Measurements from ENCODE around the gene MAD1L1.

Gene MAD1L1

DNA sequence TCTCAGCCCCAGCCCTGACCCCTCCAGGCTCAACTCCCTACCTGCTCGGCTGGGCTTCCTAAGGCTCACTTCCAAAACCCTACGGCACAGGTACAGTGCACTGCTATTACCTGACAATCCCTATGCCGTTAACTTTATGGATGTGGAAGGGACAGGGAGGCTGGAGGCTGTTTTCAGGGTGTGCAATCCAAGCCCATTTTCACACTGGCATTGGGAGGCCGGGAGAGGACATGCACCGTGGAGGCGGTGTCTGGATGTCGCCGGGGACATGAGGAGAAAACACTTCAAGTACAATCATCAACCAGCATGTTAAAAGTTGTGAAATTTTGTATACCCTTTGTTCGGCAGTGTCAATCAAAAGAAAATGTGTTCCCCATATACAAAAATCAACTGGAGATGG is 80.1 kb downstream of the MAD1L1 start:
- no peak for DNase-seq

DNA sequence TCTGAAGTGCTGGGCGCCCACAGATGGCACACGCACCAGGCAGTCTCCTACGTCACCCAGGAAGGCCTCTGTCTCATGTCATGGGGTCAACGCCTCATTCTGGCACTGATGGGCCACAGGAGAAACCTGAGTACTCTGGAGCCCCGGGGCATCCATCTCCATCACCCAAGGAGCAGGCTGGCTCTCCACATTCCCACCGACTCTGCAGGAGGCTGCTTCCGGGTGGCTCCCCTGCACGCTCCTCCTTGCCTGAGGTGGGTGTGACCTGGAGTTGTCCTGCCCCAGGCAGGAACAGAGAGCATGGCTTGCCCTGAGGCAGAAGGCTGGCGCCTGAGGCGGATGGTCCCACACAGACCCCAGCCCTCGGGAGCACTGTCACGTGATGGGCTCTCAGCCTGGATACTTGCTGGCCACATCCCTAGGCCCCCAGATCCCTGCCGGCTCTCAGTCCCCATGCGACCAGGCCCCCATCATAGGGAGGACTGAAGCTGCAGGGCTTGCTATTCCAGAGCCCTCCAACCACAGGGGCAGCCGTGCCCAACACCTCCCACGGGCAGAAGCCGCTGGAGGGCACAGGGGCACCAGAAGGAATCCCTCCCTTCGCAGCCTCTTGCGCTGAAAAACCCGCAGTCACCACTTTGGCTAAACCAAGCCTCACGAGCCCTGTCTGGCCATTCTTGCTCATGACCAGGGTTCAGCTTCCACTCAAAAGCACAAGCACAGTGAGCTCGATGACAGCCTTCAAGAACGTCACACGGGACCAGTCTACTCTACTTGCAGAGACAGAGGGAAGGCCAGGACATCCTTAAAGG is 80.7 kb downstream of the MAD1L1 start:
- no peak for DNase-seq

DNA sequence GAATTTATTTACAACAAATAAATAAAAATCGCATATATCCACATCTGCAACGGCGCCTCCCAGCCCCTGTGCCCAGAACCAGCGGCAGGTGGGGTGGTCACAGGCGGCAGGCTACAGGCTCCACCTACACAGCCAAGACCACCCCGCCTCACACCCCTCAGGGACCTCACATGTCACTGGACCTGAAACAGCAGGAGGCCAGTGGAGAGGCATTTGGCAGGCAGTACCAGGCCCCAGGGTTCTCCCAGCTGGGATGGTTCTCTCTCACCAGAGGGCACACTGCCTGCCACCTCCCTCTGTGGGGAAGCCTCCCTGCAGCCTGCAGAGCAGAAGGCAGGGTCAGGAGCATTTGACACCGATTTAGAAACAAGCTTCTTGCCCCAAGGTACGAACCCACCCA is 81.5 kb downstream of the MAD1L1 start:
- DNase-seq: no peak

DNA sequence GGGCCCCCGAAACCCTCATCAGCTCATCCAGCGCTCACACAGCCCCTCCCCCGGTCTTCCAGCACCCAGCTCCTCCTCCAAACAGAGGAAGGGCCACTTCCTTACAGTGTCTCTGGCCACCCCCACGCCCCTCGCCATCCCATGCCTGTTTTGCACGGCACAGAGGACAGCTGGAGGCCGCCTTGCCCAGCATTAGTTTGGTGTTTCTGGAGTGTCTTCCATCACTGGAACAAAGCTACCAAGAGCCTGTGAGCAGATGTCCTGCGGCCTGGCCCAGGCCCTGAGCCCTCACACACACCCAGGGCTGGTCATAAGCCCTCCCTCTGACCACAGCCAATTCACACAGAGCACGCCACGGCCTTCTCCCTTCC is 82.3 kb downstream of the MAD1L1 start:
- no peak for DNase-seq

DNA sequence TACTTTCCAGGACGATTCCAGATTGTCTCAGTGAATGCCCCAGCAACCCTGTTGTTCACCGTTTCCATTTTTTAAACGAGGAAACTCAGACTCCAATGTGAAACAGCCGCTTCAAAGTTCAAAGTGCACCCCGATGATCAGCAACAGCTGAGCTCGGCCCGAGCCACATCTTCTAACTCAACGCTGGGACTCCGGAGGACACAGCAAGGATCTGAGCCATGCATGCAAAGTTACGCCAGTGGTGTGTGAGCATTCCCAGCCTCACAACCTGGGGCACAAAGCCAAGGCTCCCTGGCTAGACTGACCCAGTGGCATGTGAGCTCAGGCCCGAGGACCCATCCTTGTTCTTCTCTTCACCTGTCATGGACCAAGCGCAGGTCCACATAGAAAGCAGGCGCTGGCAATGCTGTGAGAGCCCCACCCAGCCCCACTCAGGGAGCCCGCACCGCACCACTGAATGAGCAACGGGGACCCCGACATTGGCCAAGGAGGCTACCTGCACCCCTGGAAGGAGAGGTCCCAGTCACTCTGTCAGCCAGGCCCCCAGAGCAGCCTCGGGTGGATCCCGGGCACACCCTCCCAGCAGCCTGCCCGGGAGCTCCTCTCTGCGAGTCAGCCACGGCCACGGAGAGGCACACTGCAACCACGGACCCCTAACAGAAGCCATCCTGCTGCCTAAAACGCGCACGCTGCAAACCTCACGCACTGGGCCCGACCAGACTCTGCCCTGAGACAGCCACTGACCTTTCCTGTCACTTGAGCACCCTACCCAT is 82.9 kb downstream of the MAD1L1 start:
- DNase-seq: no peak

DNA sequence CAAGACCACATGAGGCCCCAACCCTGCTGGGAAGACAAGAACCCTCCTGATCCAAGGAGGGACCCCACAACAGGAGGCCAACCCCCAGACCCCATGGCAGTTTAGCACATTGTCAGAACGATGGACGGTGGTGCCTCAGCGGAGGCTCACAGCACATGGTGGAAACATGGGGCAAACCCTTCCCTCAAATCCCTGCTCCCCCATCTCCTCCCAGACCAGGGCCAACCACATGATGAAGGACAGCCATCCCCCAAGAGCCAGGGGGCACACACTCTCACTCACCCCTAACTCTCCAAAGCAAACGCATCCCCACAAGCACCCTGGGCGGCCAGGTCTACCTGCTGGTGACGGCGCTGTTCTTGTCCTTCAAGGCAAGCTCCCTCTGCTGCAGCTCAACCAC is 83.9 kb downstream of the MAD1L1 start:
- DNase-seq: no peak

DNA sequence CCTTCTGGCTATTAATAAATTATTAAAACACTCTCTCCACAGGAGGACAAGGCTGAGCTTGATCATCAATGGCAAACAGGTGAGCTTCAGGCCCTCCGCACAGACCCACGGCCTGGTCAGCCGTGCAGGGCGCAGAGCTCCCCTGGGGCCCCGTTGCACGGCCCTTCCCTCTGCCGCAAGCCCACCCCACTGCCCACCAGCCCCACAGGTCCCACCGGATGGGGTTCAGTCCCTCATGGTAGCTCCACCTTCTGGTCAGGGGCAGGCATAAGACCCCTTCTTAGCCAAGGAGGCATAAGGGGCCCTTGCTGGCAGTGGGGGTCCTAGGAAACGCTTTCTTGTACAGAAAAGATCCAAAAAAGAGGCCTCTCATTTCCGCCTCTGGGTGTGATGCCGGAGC is 84.6 kb downstream of the MAD1L1 start:
- no peak for DNase-seq

DNA sequence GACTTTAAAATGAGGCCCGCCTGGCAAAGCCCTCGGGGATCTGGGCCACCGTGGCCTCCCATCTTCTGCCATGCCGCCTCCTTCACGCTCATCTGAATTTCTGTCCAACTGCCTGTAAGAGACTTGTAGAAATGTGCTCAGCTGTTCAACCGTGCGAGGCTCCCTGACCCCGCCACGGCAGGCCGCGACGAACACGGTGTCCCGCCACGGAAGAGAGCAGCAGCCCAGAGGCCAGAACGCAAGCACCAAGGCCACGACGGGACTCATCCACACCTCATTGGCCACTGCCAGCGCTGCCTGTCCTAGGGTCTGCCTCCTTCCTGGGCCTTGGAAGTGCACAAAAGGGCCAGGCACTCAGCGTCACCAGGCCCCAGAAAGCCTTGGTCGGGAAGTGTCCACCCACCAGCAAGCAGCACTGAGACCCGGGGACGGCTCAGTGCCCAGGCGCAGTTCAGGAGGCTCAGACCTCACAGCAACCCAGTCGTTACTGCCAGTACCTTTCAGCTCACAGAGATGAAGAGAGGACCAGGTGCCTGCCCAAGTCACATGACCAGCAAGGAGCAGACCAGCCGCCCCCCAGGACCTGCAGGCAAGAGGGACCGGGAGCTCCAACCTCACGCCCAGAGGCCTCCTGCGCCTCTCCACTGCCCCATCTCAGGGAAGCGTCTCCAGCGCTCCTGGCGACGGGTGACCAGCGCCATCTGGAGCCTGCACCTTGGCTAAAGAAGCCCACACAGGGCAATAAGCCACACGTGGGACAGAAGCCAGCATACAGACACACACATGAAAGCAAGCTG is 85.9 kb downstream of the MAD1L1 start:
- no peak for DNase-seq

DNA sequence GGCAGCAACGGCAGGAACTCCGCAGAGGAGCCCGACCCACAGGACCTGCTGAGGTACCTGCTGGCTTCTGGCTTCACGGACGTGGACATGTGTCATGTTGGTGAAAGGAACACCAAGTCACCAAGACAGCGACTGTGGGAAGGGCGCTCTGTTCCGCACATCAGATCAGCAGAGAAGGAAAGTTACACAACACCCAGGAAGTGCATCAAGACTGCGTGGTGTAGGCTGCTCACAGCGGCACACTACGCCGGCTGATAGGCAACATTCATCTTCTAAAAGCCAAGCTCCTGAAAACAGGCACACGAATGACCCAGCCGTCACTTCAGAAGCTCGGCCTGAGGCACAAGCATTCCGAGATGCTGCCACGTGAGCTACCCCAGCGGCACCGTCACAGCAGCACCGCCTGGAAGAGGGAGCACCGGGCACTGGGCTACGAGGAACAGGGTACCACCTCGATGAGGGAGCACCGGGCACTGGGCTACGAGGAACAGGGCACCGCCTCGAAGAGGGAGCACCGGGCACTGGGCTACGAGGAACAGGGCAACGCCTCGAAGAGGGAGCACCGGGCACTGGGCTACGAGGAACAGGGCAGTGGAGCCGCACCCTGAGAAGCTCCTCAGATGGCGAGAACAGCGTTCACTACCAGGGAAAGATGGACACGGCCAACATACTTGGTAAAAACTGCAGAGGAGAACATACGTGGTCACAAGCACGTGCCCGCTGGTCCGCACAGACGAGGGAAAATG is 86.7 kb downstream of the MAD1L1 start:
- no peak for DNase-seq

DNA sequence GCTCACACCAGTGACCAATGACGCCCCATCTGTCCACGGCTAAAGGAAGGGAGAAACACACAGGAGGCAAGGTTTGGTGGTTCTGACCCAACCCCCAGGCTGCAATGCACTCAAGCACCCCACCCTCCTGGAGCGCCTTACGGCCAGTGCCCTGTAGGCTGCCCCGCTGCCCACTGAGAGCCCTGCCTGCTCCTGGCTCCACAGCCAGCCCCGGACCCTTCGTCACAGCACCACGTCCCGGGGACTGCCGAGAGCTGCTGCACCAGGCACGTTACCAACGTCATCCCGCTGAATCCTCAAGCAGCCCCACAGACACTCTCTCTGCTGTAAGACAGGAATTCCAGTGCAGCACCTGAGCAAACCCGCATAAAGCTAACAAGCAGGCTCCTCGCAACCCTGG is 87.8 kb downstream of the MAD1L1 start:
- no peak for DNase-seq

DNA sequence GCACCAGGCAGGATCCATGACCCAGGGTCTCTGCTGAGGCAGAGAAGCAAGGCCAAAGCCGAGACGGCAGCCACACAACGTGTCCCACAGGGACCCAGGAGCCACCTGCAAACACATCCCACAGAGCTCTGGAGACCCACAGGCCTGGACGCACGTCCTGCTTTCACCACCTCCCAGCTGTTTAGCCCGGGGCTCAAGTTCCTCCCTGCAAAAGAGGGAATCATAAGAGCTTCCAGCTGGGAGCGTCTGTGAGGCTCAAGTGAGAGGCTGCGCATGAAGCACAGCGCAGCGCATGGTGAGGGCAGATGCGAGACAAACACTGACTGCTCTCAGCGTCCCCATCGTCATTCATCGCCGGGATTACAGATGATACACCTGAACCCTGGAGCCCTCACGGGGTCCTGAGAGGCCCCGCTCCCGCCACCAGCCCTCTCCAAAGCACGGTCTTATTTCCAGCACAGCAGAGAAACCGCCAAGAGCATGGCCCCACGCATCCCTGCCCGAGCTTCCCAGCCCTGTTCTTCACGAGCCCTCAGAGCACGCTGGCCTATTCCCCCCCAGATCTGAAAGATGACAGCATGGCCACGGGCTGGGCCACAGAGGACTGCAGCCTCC is 88.7 kb downstream of the MAD1L1 start:
- DNase-seq: no peak

DNA sequence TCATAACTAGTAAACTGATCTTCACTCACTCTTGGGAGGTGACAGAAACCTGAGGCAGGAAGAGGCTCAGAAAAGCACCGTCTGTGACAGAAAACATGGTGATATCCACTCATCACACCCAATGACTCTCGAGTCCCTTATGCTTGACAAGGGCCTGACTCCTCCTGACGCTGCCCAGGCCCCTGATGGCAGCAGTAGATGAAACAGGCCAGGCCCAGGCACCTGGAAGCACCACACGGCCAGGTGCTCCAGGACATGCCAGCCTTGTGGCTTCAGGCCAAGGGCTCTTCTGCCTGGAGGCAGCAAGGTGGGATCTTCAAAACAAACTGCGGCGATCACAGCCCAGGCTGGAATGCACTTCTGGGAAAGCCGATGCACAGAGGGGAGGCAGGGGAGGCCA is 89.3 kb downstream of the MAD1L1 start:
- no peak for DNase-seq

DNA sequence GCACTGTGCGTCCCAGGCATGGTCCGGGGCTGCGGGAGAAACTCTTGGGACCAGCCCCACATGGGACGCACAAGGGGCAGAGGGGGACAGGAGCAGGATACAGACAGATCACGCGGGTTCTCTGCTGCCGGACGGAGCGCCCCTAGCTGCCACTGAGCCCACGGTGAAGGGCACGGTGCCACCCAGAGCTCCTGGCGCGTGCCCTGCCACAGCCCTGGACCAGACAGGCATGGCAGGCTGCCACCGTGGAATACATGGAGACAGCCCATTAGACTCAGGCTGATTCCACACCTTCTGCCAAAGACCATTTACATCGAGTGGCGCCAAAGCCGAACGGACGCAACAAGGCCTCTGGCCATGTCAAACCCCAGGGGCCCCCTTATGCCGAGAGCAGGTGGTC is 90.4 kb downstream of the MAD1L1 start:
- no peak for DNase-seq

DNA sequence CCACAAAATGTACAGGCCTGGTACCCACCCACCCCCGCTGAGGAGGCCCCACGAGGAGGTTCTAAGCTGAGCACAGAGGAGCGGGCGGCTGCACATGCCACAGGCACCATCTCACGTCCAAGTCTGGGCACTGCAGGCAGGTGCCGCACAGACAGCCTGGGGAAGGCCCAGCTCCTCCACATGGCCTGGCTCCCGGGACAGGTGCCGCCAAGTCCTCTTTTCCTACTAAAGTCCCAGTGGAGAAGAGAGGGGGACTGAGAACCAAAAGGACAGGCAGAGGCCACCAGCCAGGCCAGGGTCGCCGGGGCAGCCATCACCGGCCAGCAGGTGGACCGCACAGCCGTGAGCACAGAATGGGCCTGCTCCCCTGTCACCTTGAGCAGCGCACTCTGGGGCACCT is 91.1 kb downstream of the MAD1L1 start:
- DNase-seq: no peak

DNA sequence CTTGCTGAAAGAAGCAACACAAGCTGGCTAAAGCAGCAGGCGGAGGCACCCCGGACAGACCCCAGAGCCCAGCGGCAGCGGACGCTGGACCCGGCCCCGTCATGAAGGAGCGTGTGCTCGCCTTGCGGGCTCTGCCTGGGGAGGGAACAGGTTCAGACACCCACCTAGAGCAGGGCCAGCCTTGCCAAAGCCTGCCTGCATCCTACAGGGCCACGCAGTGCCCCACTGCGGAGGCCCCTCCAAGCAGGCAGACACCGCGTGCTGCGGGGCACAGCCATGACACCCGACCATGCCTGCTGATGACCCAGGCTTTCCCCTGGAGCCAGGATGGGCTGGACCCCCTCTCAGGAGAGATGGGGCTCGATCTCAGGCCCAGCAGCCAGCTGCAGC is 91.7 kb downstream of the MAD1L1 start:
- DNase-seq: no peak

DNA sequence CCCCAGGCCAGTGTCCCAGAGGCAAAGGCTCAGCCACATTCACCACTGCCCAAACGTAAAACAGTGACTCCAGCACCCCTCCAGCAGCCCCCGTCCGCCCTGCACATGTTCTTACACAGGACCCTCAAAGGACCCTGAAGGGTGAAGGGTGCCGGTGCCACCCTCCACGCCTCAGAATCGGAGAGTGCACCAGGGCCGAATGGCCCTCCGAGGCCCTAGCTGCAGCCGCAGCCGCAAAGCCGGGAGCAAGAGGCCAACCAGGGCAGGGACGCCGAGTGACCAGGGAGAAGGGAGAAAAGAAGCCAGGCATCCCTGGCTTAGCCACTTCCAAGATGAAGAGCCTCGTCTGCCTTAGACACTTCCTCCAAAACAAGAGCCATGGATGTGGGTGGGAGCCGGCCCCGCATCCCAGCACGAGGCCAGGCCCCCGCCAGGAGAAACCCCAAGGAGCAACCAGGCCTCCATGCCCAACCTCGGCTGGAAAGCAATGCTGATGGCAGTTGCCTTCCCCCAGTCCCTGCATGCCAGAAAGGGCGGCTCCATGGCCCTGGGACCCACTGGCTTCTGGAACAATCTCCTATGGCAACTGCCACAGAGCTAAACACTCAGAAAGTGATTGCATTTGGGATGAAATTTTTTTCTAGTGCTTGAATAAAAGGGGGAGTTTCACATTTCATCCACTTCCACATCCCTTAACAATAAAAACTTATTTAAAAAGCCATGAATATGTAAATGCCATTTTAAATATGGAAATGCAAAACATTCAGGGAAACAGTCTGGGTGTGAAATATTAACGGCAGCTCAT is 92.3 kb downstream of the MAD1L1 start:
- no peak for DNase-seq

DNA sequence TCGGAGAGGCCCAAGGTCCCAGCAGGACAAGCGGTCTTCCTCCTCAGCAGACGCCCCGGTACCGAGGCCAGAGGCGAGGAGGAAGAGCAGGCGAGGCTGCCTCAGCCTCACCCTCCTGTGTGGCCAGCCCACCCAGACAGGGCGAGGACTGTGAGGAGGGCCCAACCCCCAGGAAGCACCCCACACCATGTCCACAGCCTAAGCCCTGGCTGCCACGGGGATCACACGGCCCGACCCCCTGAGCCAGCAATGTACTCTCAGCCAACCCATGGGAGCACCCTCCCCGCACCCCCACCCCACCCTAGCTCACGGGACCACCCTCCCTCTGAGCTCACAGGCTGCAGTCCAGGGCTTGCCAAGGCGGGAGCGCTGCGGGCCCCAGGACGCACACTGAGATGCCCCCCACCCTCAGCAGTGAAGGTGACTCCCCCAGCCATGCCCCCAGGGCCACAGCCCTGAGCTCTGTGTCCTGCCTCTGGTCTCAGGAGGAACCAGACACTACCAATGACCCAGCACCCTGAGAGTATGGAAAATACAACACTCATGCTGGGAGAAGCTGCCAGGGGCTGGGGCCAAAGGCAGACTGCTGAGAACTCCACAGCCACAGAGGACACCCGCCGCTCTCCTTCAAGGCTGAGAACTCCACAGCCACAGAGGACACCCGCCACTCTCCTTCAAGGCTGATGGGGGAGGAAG is 93.6 kb downstream of the MAD1L1 start:
- DNase-seq: no peak

DNA sequence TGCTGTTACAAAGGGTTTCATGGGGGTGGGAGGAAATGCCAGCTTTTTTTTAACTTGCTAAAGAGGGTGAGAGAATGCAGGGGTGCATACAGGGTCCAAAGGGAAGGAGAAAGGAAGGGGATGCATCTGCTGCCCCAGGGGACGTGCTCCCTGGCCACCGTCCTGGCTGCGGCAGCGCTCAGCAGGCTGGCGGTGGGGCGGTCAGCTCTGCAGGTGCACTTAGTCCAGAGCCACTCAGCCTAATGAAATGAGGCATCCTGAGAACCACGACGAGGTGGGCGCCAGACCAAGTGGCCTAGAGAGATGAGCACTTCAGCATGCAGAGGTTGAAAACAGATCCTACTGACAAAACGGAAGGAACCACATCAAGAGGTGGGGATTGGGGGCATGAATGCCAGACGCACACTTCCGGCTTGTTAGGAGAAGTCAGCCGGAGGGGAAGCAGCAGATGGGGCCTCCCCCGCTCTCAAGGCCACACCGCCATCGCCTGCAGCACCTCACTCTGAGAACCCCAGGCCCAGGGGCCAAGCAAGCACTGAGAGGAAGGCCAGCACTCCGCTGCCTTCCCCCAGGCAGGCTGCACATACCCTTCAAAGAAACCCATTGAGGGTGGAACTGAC is 94.5 kb downstream of the MAD1L1 start:
- no peak for DNase-seq

DNA sequence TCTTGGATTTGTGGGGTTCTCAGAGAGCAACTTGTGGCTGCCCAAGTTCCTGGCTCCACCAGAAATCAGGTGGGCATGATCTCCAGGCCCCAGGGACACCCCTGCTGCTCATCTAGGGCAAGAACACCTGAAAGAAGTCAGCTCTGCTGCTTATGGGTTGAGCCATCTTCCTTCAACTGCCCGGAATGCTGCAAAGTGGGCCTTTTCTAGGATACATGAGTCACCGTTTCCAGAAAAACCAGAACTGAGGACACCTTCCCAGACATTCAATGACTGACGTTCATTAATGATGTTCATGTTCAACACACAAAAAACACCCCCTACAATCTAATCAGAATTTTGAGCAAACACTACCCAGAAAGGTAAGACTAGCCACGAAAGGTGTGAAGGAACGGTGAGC is 98.0 kb downstream of the MAD1L1 start:
- no peak for DNase-seq

DNA sequence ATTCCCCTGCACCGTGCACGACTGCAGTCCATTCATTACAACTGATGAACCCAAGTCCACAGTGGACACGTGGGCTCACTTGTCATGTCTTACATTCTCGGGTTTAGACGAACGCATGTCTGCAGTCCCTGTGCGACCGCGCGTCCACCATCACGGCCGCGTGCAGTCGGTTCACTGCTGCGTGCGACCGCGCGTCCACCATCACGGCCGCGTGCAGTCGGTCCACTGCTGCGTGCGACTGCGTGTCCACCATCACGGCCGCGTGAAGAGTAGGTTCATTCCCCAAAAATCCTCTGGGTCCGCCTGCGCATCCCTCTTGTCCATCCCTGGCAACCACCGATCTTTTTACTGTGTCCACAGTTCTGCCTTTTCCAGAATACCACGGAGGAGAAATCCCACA is 100.5 kb downstream of the MAD1L1 start:
- no peak for DNase-seq

DNA sequence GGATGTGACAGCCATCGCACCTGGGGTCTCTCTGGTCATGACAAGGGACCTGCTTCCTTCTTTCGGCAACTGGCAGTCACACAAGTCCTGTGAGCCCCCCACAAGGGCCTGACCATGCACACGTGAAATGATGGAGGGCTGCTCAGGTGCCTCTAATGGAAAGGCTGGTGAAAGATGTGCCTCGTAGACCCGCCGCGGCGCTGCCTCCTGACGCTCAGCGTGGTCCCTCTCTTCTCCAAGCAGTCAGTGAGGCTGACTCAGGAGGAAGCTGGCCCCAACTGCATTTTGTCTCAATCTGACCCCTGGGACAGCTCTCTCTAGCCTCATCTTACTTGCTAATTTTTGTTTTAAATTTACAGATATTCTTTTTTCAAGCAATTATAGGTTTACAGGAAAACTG is 100.9 kb downstream of the MAD1L1 start:
- DNase-seq: no peak

Measured in T1000 (cell line).